IPS-18a (cell line): Measurements from ENCODE around the gene TENT4A.

Experiments used
- H3K27ac ChIP-seq: one replicate; pipeline ENCODE4 v1.5.1; 2013; ENCODE audit warnings: low read length
- H3K27me3 ChIP-seq: one replicate; pipeline ENCODE4 v1.6.1; 2013; ENCODE audit warnings: mild to moderate bottlenecking, low read length; ENCODE audit not compliant: control insufficient read depth, insufficient read depth
- H3K36me3 ChIP-seq: one replicate; pipeline ENCODE4 v1.6.1; 2013; ENCODE audit warnings: low read depth, low read length; ENCODE audit not compliant: control insufficient read depth
- H3K4me1 ChIP-seq: one replicate; pipeline ENCODE4 v1.6.1; 2013; ENCODE audit warnings: low read depth, low read length; ENCODE audit not compliant: control insufficient read depth
- H3K4me3 ChIP-seq: one replicate; pipeline ENCODE4 v1.5.1; 2013; ENCODE audit warnings: low read length
- H3K9ac ChIP-seq: one replicate; pipeline ENCODE4 v1.6.1; 2013; ENCODE audit warnings: mild to moderate bottlenecking, low read length, moderate library complexity
- H3K9me3 ChIP-seq: one replicate; pipeline ENCODE4 v1.6.1; 2013; ENCODE audit warnings: low read depth, low read length; ENCODE audit not compliant: control insufficient read depth

The TENT4A gene

DNA sequence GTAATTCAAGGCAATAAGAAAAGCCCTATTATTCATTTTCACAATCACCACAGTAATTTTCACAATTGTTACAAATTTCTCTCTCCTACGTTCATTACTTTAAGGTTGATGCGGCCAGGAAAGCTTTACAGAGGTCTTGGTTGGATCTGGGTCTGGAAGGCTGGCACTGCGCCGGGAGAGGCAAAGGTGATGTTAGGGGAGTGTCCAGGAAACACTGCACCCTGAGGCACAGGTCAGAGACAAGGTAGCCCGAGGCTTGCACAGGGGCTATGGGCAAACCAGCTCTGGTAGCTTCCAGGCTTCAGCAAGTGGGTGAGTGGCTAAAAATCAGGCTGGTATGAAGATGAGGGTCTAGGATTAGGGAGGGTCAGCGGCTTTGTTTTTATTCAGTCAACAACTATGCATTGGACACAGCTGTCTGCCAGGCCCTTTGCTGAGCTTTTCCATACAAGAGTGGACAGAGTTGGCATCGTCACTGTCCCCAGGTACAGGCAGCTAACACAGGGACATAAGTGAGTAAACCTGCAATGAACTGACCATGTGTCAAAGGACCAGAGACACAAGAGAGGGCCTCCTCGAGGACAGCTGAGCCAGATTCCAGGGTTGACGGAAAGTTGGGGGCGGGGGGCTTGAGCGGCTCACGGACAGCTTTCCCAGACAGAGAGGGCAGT lies 12.4 kb upstream of the TENT4A start:
- H3K27me3 ChIP-seq = no peaks in the 10 kb centered on the region
- no peak overlapping the region for H3K4me3 ChIP-seq
- peaks cover 21% of the 10 kb centered on the region for H3K4me1 ChIP-seq
- no peaks in the 10 kb centered on the region for H3K9me3 ChIP-seq
- H3K36me3 ChIP-seq = no peaks in the 10 kb centered on the region
- no peak overlapping the region for H3K27ac ChIP-seq
- no peak overlapping the region for H3K9ac ChIP-seq

DNA sequence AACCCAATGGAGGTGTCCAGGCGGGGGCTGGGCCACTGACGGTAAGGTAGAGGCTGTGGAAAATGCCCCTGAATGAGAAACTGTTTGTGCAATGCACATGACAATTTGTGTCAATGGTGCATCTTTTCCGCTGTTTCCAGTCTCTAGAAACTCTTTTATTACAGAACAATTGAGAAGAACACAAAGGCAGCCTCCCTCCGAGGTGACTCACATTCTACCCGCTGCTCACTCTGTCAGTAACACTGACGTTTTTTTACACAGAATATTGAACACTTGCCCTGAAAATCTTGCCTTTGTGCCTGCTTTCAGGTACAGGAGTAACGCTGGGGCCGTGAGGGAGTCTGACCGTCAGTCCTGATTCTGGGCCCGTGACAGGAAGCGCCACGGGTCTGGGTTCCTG lies 11.7 kb upstream of the TENT4A start:
- Histone ChIP-seq H3K4me3 (no peak overlapping the region), H3K27me3 (no peaks in the 10 kb centered on the region), H3K9ac (no peak overlapping the region), H3K36me3 (no peaks in the 10 kb centered on the region), H3K27ac (no peak overlapping the region), H3K4me1 (peaks cover 21% of the 10 kb centered on the region), H3K9me3 (no peaks in the 10 kb centered on the region)

DNA sequence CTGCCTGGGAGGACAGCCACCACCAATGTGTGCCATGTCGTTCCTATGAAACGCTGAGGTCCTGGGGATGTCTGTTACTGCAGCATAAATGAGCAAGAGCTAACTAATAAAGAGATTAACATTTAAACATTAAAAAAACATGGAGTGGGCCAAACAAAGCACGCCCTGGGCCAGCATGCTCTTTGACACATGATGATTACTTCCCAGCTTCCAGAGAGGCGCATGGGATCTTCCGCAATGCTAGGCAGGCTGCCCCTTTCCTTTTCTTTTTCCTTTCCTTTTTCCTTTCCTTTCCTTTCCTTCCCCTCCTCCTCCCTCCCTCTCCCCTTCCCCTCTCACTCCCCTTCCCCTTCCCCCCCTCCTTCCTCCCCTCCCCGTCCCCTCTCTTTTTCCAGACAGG lies 10.6 kb upstream of the TENT4A start:
- Histone ChIP-seq H3K4me3 (no peak overlapping the region), H3K27ac (no peak overlapping the region), H3K9me3 (no peaks in the 10 kb centered on the region), H3K27me3 (no peaks in the 10 kb centered on the region), H3K36me3 (no peaks in the 10 kb centered on the region), H3K9ac (no peak overlapping the region), H3K4me1 (peaks cover 21% of the 10 kb centered on the region)

DNA sequence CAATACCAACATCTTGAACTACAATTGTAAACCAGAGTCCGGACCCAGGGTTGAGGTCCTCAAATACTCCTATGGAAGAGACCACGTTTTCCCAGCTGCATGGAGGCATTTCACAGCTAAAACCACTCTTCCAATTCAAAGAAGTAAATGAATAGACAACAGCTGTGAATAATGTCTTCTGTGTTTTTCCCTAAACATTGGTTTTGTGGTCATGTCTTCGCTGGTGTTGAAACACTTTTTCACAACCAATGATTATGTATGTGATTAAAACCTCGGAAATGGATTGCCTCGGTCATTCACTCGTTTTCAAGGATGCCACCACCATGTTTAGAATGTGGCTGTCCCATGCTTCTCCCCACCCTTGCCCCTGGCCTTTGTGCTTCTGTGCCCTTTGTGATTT lies 9.4 kb upstream of the TENT4A start:
- H3K27ac ChIP-seq = no peak overlapping the region
- no peaks in the 10 kb centered on the region for H3K9me3 ChIP-seq
- H3K4me3 ChIP-seq = no peak overlapping the region
- peaks cover 21% of the 10 kb centered on the region for H3K4me1 ChIP-seq
- no peaks in the 10 kb centered on the region for H3K27me3 ChIP-seq
- H3K9ac ChIP-seq = no peak overlapping the region
- no peaks in the 10 kb centered on the region for H3K36me3 ChIP-seq

DNA sequence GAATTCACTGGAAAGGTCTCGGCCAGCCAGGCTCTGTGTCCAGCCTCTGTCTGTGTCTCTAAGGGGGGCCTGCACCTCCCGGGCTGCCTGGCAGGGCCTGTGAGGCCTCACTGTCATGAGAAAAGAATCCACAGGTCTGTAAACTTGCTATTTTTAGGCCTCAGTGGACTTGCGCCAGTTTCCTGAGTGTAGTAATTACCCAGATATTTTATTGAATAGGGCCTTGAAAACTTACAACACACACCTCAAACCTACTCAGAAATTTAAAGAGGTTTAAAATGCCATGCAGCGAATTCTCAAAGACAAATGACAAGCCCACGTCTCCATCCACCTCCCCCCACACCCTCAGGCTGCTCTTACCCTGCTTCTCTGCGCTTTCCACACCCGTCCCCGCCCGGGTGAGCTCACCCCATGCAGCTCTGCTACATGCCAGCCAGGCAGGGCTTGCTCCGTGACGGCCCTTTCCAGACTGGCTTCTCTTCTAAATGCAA lies 8.8 kb upstream of the TENT4A start:
- Histone ChIP-seq H3K4me3 (no peak overlapping the region), H3K27ac (no peak overlapping the region), H3K36me3 (no peaks in the 10 kb centered on the region), H3K9ac (no peak overlapping the region), H3K4me1 (peaks cover 20% of the 10 kb centered on the region), H3K27me3 (no peaks in the 10 kb centered on the region), H3K9me3 (no peaks in the 10 kb centered on the region)

DNA sequence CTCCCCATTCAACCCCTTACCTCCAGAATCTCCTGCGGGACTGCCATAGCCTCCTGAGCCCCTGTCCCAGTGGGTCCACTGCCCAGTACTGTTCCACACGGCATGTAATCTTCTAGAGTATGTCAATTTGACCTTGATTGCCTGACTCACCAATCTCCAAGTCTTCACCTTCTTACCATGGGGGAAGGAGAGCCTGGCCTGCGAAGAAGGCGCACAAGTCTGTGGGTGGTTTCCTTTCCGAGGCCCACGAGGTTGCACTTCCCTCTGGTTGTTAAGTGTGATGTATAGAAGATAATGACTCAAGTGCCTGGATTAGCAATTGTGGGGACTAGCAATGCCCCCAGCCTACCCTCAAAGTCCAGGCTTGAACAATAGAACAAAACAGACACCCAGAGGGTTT lies 8.1 kb upstream of the TENT4A start:
- H3K4me1 ChIP-seq = peaks cover 13% of the 10 kb centered on the region
- no peak overlapping the region for H3K4me3 ChIP-seq
- H3K27ac ChIP-seq = no peak overlapping the region

DNA sequence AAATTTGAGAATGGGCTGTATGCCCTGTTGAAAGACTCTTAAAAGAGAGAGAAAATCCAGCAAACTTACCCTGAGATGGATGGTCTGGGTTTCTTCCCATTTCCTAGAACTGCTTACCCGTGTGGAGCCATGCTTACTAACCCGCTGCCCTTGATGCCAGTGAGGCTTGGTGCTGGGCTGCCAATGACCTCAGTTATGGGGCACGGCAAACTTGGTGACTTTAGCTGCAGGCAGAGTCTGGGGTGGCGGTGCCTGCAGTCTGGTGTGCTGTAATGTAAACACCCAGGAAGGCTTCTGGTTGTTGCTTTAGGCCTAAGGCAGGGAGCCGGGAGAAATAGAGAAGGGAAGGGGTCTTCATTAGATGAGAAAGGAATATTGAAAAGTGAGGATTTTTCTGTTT lies 7.3 kb upstream of the TENT4A start:
- H3K4me1 ChIP-seq = peaks cover 4% of the 10 kb centered on the region
- H3K27ac ChIP-seq = no peak overlapping the region
- no peak overlapping the region for H3K9ac ChIP-seq
- peaks cover 6% of the 10 kb centered on the region for H3K27me3 ChIP-seq
- no peak overlapping the region for H3K4me3 ChIP-seq
- no peaks in the 10 kb centered on the region for H3K9me3 ChIP-seq
- H3K36me3 ChIP-seq = no peaks in the 10 kb centered on the region

More for the DNA sequence above, 8.1 kb upstream of the TENT4A start:
- H3K9me3 ChIP-seq = no peaks in the 10 kb centered on the region
- no peaks in the 10 kb centered on the region for H3K36me3 ChIP-seq
- H3K27me3 ChIP-seq = no peaks in the 10 kb centered on the region
- no peak overlapping the region for H3K9ac ChIP-seq

DNA sequence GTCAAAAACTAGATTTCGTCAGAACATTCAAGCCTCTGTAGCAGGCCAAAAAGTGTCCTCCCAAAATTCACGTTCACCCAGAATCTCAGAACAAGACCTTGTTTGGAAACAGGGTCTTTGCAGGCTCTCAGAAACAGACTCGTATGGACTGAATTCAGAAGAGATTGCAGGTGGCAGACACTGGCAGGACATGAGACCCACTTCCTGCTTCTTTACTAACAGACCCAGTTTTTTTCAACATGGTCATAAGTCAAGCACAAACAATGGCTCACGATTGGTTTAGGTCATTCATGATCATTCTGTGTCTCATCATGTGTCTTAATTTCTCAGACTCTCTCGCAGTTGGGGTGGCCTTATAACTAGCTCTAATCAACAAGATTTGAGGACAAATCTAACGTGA lies 5.4 kb upstream of the TENT4A start:
- peaks cover 6% of the 10 kb centered on the region for H3K4me1 ChIP-seq
- no peak overlapping the region for H3K4me3 ChIP-seq
- H3K27ac ChIP-seq = no peak overlapping the region
- no peak overlapping the region for H3K9ac ChIP-seq
- H3K27me3 ChIP-seq = peaks cover 14% of the 10 kb centered on the region
- H3K9me3 ChIP-seq = no peaks in the 10 kb centered on the region
- H3K36me3 ChIP-seq = no peaks in the 10 kb centered on the region

DNA sequence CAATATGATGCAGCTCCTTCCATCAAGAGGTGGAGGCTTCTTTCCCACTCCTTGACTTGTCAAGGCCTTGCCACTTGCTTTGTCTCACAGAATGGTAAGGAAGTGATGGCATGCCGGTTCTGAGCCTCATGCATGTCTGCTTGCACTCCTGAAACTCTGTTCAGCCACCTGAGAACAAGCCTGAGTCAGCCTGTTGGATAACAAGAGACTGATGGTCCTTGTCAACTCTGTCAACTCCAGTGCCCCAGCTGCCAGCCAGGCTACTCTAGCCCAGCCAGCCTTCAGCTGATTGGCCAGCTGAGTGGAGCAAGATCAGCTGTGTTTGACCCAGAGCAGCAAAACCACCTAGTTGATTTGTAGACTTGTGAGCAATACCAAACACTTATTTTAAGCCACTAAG lies 4.4 kb upstream of the TENT4A start:
- Histone ChIP-seq H3K9ac (no peak overlapping the region), H3K4me3 (no peak overlapping the region), H3K9me3 (no peaks in the 10 kb centered on the region), H3K4me1 (peaks cover 6% of the 10 kb centered on the region), H3K36me3 (no peaks in the 10 kb centered on the region), H3K27ac (no peak overlapping the region), H3K27me3 (peaks cover 14% of the 10 kb centered on the region)

DNA sequence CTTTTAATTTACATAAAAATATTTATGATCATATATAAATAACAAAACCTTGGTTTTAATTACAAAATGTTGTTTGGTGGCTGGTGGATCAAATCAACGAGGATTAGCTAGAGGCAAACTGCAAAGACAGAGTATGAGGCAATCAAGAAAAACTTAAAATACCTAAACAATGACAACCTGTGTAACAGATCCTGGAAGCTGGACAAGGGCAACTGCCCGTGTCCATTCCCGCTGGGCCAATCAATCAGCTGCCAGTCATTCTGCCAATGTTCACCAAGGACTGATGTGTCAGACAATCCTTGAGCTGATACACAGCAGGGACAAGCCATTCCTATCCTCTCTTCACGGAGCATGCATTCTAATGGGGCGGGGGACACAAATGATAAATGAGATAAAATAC lies 3.2 kb upstream of the TENT4A start:
- peaks cover 14% of the 10 kb centered on the region for H3K27me3 ChIP-seq
- no peaks in the 10 kb centered on the region for H3K36me3 ChIP-seq
- no peak overlapping the region for H3K27ac ChIP-seq
- H3K9ac ChIP-seq = no peak overlapping the region
- H3K9me3 ChIP-seq = no peaks in the 10 kb centered on the region
- no peak overlapping the region for H3K4me3 ChIP-seq
- peaks cover 8% of the 10 kb centered on the region for H3K4me1 ChIP-seq

DNA sequence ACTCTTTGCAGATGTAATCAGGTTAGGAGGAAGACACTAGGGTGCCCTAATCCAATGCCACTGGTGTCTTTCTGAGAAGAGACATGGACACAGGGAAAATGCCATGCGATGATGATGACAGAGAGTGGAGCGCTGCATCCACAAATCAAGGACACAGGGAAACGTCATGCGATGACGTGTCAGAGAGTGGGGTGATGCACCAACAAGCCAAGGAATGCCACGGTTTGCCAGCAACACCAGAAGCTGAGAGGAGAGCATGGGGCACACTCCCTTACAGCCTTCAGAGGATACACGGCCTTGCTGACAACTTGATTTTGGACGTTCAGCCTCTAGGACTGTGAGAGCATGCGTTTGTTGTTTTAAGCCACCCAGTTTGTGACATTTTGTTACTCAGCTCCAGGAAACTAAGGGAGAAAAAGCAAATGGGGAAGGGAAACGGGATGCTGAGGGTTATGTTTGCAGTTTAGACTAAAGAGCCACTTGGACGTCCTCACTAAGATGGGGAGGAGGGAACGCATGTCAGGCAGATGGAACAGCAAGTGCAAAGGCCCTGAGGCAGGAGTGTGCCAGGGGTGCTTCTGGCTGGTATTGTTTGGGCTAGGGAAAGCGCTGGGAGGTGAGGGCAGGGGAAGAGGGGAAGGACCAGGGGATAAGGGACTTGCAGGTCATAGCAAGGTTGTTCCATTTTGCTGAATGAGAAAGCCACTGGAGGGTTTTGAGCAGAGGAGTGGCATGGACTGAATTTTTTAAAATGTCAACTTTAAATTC lies 2.5 kb upstream of the TENT4A start:
- peaks cover 14% of the 10 kb centered on the region for H3K4me1 ChIP-seq
- H3K4me3 ChIP-seq = no peak overlapping the region
- no peak overlapping the region for H3K27ac ChIP-seq
- H3K9me3 ChIP-seq = no peaks in the 10 kb centered on the region
- no peaks in the 10 kb centered on the region for H3K36me3 ChIP-seq
- H3K27me3 ChIP-seq = peaks cover 14% of the 10 kb centered on the region
- H3K9ac ChIP-seq = no peak overlapping the region
